Epidermal melanocyte (primary cell): ENCODE measurements around the gene RAI14.
A peak's percentile ranks its signal among the peaks of the same experiment; 100 is the strongest.
"Not testable (repeated sequence)": the region's sequence is repeated elsewhere in the genome, so short reads cannot be mapped to it uniquely, and the experiment has no call there.

ENCODE experiments used
- DNase-seq: peaks from one replicate; pipeline ENCODE4 v3.0.0; 2011; ENCODE audit warnings: low spot score; ENCODE audit not compliant: insufficient read length

Gene RAI14

DNA sequence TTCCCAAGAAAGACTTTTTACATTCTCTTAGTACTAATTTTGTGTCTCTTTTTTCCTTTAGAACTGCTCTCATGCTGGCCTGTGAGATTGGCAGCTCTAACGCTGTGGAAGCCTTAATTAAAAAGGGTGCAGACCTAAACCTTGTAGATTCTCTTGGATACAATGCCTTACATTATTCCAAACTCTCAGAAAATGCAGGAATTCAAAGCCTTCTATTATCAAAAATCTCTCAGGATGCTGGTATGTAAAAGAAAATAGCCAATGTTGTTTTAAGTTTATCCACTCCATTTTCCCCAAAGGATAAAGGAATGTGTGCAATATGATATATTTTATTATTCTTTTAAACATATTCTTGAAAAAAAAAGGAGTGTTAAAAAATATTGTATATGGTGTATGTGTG, 155.6 kb downstream of the RAI14 start:
- DNase-seq: no peak

DNA sequence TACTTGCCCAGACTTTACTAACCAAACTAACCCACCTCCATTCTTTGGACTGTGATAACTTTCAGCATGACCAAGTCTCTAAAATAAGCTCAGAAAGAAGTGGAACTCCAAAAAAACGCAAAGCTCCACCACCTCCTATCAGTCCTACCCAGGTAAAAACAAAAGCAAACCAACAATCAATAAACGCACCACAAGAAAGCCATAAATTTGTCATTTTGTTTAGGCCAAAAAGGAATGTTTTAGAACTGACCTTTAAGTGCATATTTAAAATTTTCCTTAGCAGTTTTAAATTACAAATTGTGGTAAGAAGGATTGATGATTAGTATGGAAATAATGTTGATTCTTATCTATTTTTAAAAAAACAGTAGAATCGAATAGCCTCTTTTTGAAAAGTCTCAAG, 157.4 kb downstream of the RAI14 start:
- DNase-seq: no peak

DNA sequence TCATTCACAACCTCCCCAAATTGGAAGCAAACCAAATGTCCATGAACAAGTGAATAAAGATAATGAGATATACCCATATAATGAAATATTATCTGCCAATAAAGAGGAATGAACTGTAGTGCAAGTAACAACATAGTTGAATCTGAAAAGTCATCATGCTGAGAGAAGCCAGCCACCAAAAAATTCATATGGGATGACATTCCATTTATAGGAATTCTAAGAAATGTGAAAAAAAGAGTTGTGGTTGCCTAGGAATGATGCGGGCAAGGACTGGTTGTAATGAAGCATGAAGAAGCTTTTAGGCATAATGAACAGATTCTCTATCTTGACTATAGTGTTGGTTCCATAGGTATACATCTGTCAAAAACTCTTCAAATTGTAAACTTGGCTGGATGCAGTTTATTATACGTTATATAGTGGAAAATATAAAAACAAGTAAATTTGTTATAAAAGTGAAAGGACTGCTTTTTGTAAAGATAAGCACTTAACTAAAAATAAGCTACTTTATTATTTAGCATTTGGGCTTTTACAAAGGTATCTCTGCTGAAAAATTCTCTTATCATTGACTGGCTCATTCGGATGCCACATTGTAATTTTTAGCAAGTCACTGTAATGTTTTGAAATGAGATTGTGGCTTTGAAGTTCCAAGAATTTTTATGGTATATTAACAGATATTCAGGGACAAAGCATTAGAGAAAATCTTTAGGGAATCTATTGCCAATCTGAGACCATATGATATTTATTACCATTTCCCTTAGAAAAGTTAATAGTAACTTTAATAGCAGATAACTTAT, 161.6 kb downstream of the RAI14 start:
- no peak for DNase-seq

- no peak for DNase-seq
Measured at GRCh38 chr5:34818717-34819116, 162.6 kb downstream of the RAI14 start.

DNA sequence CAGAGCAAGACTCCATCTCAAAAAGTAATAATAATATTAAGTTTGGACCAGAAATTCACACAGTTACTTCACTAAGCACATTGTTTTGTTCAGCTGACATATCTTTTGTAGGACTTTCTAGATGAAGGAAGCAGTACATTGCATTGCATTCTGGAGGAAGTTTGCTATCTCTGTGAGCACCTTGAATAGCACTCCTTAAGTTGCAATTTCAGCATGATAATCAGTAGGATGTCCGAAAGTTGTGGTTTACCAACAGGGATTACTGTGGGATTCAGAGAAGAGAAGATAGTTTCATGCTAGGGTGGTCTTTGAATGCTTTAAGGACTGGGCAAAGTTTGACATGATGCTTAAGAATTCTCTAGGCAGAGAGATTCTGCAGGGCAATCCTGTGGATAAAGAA, 164.5 kb downstream of the RAI14 start:
- no peak for DNase-seq

DNA sequence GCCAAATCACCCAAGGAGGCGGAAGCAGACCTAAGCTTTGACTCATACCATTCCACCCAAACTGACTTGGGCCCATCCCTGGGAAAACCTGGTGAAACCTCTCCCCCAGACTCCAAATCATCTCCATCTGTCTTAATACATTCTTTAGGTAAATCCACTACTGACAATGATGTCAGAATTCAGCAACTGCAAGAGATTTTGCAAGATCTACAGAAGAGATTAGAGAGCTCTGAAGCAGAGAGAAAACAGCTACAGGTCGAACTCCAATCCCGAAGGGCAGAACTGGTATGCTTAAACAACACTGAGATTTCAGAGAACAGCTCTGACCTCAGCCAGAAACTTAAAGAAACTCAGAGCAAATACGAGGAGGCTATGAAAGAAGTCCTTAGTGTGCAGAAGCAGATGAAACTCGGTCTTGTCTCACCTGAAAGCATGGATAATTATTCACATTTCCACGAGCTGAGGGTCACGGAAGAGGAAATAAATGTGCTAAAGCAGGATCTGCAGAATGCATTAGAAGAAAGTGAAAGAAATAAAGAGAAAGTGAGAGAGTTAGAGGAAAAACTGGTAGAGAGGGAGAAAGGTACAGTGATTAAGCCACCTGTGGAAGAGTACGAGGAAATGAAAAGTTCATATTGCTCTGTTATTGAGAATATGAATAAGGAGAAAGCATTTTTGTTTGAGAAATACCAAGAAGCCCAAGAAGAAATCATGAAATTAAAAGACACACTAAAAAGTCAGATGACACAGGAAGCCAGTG, 167.0 kb downstream of the RAI14 start:
- no peak for DNase-seq

DNA sequence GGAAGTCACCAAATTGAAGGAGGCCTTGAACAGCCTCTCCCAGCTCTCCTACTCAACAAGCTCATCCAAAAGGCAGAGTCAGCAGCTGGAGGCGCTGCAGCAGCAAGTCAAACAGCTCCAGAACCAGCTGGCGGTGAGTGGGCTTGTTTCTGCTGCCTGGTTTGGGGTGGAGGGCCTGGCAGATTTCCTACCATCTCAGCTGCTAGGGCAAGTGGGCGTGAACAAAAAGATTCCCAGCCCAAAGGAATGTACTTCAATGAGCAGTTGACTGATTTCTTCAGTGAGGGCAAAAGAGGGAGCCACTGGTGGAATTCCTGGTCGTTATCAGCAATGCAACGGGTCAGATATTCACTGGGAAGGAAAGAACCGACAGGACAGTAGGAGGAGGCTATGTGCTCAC, 170.2 kb downstream of the RAI14 start:
- DNase-seq: no peak

GRCh38 chr5:34827588-34828506, 171.7 kb downstream of the RAI14 start:
- DNase-seq: no peak

DNA sequence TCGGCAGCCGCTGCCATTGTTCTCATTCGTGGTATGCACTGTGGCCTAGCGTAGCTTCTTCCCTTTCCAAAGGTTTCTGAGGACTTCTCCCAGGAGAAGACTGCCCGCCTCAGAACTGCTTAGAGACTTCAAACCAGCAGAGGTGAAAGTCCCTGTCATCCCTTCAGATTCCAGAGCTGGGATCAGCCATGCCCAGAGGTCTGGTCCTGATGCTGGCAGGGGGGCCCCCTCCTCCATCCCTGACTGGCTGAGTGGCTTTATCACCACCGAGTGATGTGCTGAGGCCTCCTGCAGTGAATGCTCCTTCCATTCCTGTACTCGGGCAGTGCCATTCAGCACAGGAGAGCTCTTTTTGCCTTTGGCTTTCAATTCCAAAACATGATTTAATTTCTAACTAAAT, 174.7 kb downstream of the RAI14 start:
- DNase-seq: not testable (repeated sequence)

DNA sequence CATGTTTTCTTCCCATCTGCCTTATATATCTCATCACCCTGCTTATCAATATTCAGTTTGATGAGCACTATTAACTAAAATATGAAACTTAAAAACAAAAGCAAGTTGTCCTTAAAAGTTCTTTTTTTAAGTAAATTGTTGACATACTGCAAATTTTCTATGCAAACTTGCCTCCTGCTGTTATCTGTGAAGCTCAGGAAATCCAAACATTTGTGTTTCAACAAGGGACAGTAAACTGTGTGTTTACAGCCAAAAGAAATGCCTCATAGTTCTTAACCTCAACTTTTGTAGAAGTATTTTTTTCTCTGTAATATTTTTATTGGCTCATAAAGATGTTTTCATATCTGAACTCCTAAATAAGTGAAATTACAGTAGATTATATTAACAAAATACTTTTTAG, 175.2 kb downstream of the RAI14 start:
- no peak for DNase-seq

- no peak for DNase-seq
Measured at GRCh38 chr5:34832568-34832967, 176.4 kb downstream of the RAI14 start.

DNA sequence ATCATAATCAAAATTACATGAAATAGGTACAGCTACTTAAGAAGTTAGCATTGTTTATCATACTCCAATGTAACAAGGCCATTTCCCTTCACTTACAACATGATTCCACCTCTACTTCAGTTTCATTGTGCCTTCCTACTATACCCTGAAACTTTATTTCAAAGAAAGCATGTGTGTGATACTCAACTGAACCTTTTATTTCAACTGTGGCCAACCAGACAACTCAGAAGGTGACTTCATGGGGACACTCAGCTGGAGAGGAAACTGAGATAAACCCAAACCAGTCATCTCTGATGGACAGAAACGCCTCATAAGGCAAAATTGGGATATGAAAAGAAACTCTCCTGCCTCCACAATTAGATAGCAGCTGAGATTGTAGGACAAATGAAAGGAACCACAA, 177.0 kb downstream of the RAI14 start:
- DNase-seq: no peak

DNA sequence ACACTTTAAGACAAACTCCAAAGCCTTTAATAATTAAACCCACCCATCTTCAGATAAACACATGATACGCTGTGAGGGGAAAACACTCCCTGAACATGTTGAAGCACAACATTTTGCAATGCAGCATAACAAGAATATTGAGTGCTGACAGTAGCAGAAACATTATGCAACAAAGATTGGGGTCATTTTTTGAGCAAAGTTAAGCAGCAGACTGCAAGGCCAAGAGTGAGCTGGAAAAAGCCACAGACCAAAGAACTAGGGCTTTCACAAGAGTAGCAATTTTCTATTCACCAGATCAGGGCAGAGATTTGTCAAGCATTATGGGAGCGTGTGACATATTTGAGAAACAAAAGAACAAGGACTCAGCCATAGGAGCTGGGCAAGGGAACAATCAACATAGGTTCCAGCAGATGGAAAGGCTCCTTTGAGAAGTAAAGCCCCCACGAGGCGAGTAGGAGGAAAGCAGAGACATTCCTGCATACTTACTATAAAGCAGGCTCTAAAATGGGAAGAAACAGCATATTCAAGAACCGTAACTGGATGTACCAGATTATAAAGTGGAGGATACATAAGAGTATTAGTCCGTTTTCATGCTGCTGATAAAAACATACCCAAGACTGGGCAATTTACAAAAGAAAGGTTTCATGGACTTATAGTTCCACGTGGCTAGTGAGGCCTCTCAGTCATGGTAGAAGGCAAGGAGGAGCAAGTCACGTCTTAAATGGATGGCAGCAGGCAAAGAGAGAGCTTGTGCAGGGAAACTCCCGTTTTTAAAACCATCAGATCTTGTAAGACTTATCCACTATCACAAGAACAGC, 178.1 kb downstream of the RAI14 start:
- DNase-seq: no peak

- DNase-seq: no peak
Measured at GRCh38 chr5:34834794-34835089, 178.6 kb downstream of the RAI14 start.

DNA sequence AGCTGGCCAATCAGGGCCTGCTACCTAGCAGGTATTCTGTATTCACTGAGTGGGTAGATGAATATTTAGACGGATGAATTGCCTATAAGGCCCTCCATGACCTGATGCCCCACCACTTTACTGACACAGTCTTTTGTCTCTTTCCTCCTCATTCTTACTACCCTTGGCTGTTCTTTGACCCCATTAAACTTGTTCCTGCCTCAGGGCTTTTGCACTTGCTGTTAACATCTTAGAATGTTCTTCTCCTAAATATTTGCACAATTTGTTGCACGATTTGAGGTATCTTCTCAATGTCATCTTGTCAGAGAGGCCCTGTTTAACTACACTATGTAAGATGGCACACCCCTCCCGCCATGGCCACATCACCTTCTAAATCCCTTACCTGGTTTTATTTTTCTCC, 179.5 kb downstream of the RAI14 start:
- no peak for DNase-seq

- peak; percentile 70 for DNase-seq
Measured at GRCh38 chr5:34838785-34839714, 182.9 kb downstream of the RAI14 start, which contains the start of gene TTC23L. TTC23L (plus strand) TSS chr5:34839164; CDS start chr5:34840672, 1,508 bp downstream.

DNA sequence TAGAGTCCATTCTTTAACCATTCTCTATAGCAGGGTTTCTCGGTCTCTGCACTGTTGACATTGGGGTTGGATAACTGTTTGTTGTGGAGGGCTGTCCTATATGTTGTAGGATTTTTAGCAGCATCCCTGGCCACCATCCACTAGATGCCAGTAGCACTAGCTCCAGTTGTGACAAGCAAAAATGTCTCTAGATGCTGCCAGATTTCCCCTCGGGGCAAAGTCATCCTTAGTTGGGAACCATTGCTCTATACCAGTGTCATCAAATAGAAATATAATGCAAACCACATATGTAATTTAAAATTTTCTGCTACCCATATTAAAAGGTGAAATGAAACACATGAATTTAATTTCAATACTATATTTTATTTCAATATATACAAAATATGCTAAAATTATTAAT, 185.7 kb downstream of the RAI14 start:
- DNase-seq: no peak

GRCh38 chr5:34842554-34842953, 186.4 kb downstream of the RAI14 start:
- no peak for DNase-seq

- DNase-seq: no peak
Measured at GRCh38 chr5:34843497-34843896, 187.4 kb downstream of the RAI14 start.

DNA sequence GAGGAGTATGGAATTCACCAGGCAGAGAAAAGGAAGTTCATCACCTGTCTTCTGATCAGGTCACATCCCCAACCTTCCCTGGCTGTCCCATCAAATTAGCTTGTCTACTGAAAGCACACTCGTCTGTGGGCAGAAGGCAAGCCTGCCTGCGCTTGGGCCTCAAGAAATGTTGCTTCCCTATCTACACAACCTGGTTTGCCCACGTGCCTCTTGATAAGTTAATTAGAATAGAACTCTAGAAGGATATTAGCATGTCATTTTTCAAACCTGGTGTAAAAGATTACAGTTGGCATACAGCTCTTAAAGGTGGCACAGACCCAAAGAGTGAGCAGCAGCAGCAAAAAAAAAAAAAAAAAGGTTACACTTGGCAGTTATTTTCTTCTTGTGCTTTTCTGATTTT, 188.0 kb downstream of the RAI14 start:
- DNase-seq: no peak
